Measurements from ENCODE around the gene MLKL. TPM values are rescaled to one million over a fixed set of nuclear protein-coding genes. Genes with fewer than 3 reads are reported as not detected.

The MLKL gene
- total RNA-seq, 1 donor from 2014 or later, result 6.3 TPM

- TF ChIP-seq CTCF (IDR thresholded peaks at IDR 0.05; ENCODE audit: insufficient read depth, low read length, severe bottlenecking), result no peak
- Histone ChIP-seq H3K4me3 (ENCODE audit: low read depth, low read length) (no peak overlapping the region), H3K27me3 (ENCODE audit: control insufficient read depth, insufficient read depth, low read length) (no peaks in the 10 kb centered on the region), H3K36me3 (ENCODE audit: control insufficient read depth, insufficient read depth, low read length) (peaks cover 7% of the 10 kb centered on the region)
- FAIRE-seq, result no peak
- no peak for DNase-seq (ENCODE audit: low read depth)
Measured at GRCh38 chr16:74652249-74652648, 48.4 kb downstream of the MLKL start.

- Histone ChIP-seq H3K27me3 (ENCODE audit: control insufficient read depth, insufficient read depth, low read length) (no peaks in the 10 kb centered on the region), H3K36me3 (ENCODE audit: control insufficient read depth, insufficient read depth, low read length) (peaks cover 7% of the 10 kb centered on the region), H3K4me3 (ENCODE audit: low read depth, low read length) (no peak overlapping the region)
- peak; percentile 66 for DNase-seq (ENCODE audit: low read depth)
- FAIRE-seq, result no peak
- TF ChIP-seq CTCF (IDR thresholded peaks at IDR 0.05; ENCODE audit: insufficient read depth, low read length, severe bottlenecking), result no peak
Measured at GRCh38 chr16:74651841-74652240, 48.8 kb downstream of the MLKL start.

- FAIRE-seq (no peak), DNase-seq (ENCODE audit: low read depth) (no peak)
- Histone ChIP-seq H3K4me3 (ENCODE audit: low read depth, low read length) (no peak overlapping the region), H3K27me3 (ENCODE audit: control insufficient read depth, insufficient read depth, low read length) (no peaks in the 10 kb centered on the region), H3K36me3 (ENCODE audit: control insufficient read depth, insufficient read depth, low read length) (peaks cover 7% of the 10 kb centered on the region)
- peak; percentile 26 for TF ChIP-seq CTCF (IDR thresholded peaks at IDR 0.05; ENCODE audit: insufficient read depth, low read length, severe bottlenecking)
Measured at GRCh38 chr16:74650966-74651567, 49.6 kb downstream of the MLKL start.

- no peak for FAIRE-seq
- no peaks in the 10 kb centered on the region for H3K27me3 ChIP-seq (ENCODE audit: control insufficient read depth, insufficient read depth, low read length)
- H3K4me3 ChIP-seq (ENCODE audit: low read depth, low read length), result no peak overlapping the region
- DNase-seq (ENCODE audit: low read depth), result no peak
- H3K36me3 ChIP-seq (ENCODE audit: control insufficient read depth, insufficient read depth, low read length), result peaks cover 7% of the 10 kb centered on the region
- no peak for TF ChIP-seq CTCF (IDR thresholded peaks at IDR 0.05; ENCODE audit: insufficient read depth, low read length, severe bottlenecking)
Measured at GRCh38 chr16:74649839-74650504, 50.7 kb downstream of the MLKL start.

- Histone ChIP-seq H3K36me3 (ENCODE audit: control insufficient read depth, insufficient read depth, low read length) (peaks cover 8% of the 10 kb centered on the region), H3K27me3 (ENCODE audit: control insufficient read depth, insufficient read depth, low read length) (no peaks in the 10 kb centered on the region), H3K4me3 (ENCODE audit: low read depth, low read length) (no peak overlapping the region)
- no peak for TF ChIP-seq CTCF (IDR thresholded peaks at IDR 0.05; ENCODE audit: insufficient read depth, low read length, severe bottlenecking)
- FAIRE-seq, result no peak
- DNase-seq (ENCODE audit: low read depth), result no peak
Measured at GRCh38 chr16:74641969-74642368, 58.7 kb downstream of the MLKL start.

All from bronchial epithelial cell (primary cell).